A673 (cell line): ENCODE measurements around the gene PCDHAC2.

Experiments
- CTCF ChIP-seq: fragments of 300-800, 200-600 bp; sonication (generic); conservative IDR thresholded peaks from 2 replicates; pipeline ENCODE4 v1.5.1; 2017; ENCODE audit warnings: low read depth, mild to moderate bottlenecking, antibody characterized with exemption, low read length, moderate library complexity, mixed read lengths
- EZH2 ChIP-seq: fragments of 200-600 bp; sonication (generic); IDR thresholded peaks from 2 replicates; pipeline ENCODE4 v1.6.1; 2017; ENCODE audit warnings: borderline replicate concordance, low read depth, mild to moderate bottlenecking, mixed read lengths, antibody characterized with exemption, low read length; ENCODE audit not compliant: poor library complexity, severe bottlenecking

GRCh38 chr5:141017943-141018342 is 51.7 kb downstream of the PCDHAC2 start:
- TF ChIP-seq EZH2 (no peak), CTCF (no peak)
